Mucosa of stomach (tissue), 1 donor: ENCODE results near the gene MTHFR.
"Not testable (repeated sequence)": the region's sequence is repeated elsewhere in the genome, so short reads cannot be mapped to it uniquely, and the experiment has no call there.

Experiments used
- H3K27me3 ChIP-seq: one replicate; pipeline ENCODE4 v1.7.0; 2013; ENCODE audit warnings: mild to moderate bottlenecking, low read length; ENCODE audit not compliant: control insufficient read depth, insufficient read depth
- H3K36me3 ChIP-seq: one replicate; pipeline ENCODE4 v1.7.0; 2013; ENCODE audit warnings: low read length; ENCODE audit not compliant: control insufficient read depth, insufficient read depth
- H3K4me1 ChIP-seq: one replicate; pipeline ENCODE4 v1.7.0; 2013; ENCODE audit warnings: mild to moderate bottlenecking, low read length; ENCODE audit not compliant: control insufficient read depth, insufficient read depth
- H3K4me3 ChIP-seq: one replicate; pipeline ENCODE4 v1.7.0; 2013; ENCODE audit warnings: low read length
- H3K9ac ChIP-seq: one replicate; pipeline ENCODE4 v1.7.0; 2013; ENCODE audit warnings: mild to moderate bottlenecking, low read length, moderate library complexity
- H3K9me3 ChIP-seq: one replicate; pipeline ENCODE4 v1.7.0; 2013; ENCODE audit warnings: mild to moderate bottlenecking, low read length, moderate library complexity; ENCODE audit not compliant: control insufficient read depth
- donor health status: Pancreatic carcinoma.

Gene MTHFR

GRCh38 chr1:11825131-11825530, 19.4 kb upstream of the MTHFR start:
- Histone ChIP-seq H3K4me1 (no peaks in the 10 kb centered on the region), H3K4me3 (no peak overlapping the region), H3K9ac (no peak overlapping the region), H3K27me3 (no peaks in the 10 kb centered on the region), H3K36me3 (no peaks in the 10 kb centered on the region), H3K9me3 (no peaks in the 10 kb centered on the region)

GRCh38 chr1:11823366-11824137, 17.8 kb upstream of the MTHFR start:
- no peaks in the 10 kb centered on the region for H3K9me3 ChIP-seq
- H3K4me1 ChIP-seq: no peaks in the 10 kb centered on the region
- H3K27me3 ChIP-seq: no peaks in the 10 kb centered on the region
- H3K4me3 ChIP-seq: no peak overlapping the region
- H3K36me3 ChIP-seq: no peaks in the 10 kb centered on the region
- H3K9ac ChIP-seq: no peak overlapping the region

GRCh38 chr1:11822091-11822490, 16.3 kb upstream of the MTHFR start:
- H3K9me3 ChIP-seq: no peaks in the 10 kb centered on the region
- no peaks in the 10 kb centered on the region for H3K4me1 ChIP-seq
- no peaks in the 10 kb centered on the region for H3K27me3 ChIP-seq
- no peak overlapping the region for H3K4me3 ChIP-seq
- no peak overlapping the region for H3K9ac ChIP-seq
- no peaks in the 10 kb centered on the region for H3K36me3 ChIP-seq

- H3K4me3 ChIP-seq: no peak overlapping the region
- H3K9ac ChIP-seq: no peak overlapping the region
- H3K36me3 ChIP-seq: no peaks in the 10 kb centered on the region
- H3K9me3 ChIP-seq: no peaks in the 10 kb centered on the region
- no peaks in the 10 kb centered on the region for H3K4me1 ChIP-seq
- H3K27me3 ChIP-seq: no peaks in the 10 kb centered on the region
Observed at GRCh38 chr1:11817192-11817591, 11.4 kb upstream of the MTHFR start.

- H3K4me1 ChIP-seq: no peaks in the 10 kb centered on the region
- no peak overlapping the region for H3K4me3 ChIP-seq
- no peaks in the 10 kb centered on the region for H3K9me3 ChIP-seq
- no peak overlapping the region for H3K9ac ChIP-seq
- H3K36me3 ChIP-seq: no peaks in the 10 kb centered on the region
- no peaks in the 10 kb centered on the region for H3K27me3 ChIP-seq
Observed at GRCh38 chr1:11813021-11813420, 7.3 kb upstream of the MTHFR start.

- peak overlapping the region; percentile 70 for H3K4me3 ChIP-seq
- H3K4me1 ChIP-seq: peaks cover 43% of the 10 kb centered on the region
- H3K27me3 ChIP-seq: no peaks in the 10 kb centered on the region
- H3K36me3 ChIP-seq: no peaks in the 10 kb centered on the region
- H3K9ac ChIP-seq: peak overlapping the region; percentile 87
- H3K9me3 ChIP-seq: no peaks in the 10 kb centered on the region
Observed at GRCh38 chr1:11807133-11807532, 1.4 kb upstream of the MTHFR start.

GRCh38 chr1:11806307-11806936, 658 bp upstream of the MTHFR start:
- Histone ChIP-seq H3K36me3 (no peaks in the 10 kb centered on the region), H3K27me3 (no peaks in the 10 kb centered on the region), H3K9ac (peak overlapping the region; percentile 87), H3K4me3 (peak overlapping the region; percentile 70), H3K4me1 (peaks cover 45% of the 10 kb centered on the region), H3K9me3 (no peaks in the 10 kb centered on the region)

GRCh38 chr1:11804666-11805421, 920 bp downstream of the MTHFR start:
- peaks cover 45% of the 10 kb centered on the region for H3K4me1 ChIP-seq
- no peaks in the 10 kb centered on the region for H3K9me3 ChIP-seq
- H3K36me3 ChIP-seq: peaks cover 7% of the 10 kb centered on the region
- H3K27me3 ChIP-seq: no peaks in the 10 kb centered on the region
- H3K4me3 ChIP-seq: peak overlapping the region; percentile 90
- peak overlapping the region; percentile 97 for H3K9ac ChIP-seq

GRCh38 chr1:11803924-11804665, 1.7 kb downstream of the MTHFR start:
- H3K9me3 ChIP-seq, H3K27me3 ChIP-seq, H3K36me3 ChIP-seq: not testable (repeated sequence)
- Histone ChIP-seq H3K4me3 (peak overlapping the region; percentile 90), H3K9ac (peak overlapping the region; percentile 97), H3K4me1 (peaks cover 45% of the 10 kb centered on the region)

- peaks cover 45% of the 10 kb centered on the region for H3K4me1 ChIP-seq
- H3K9me3 ChIP-seq: no peaks in the 10 kb centered on the region
- peak overlapping the region; percentile 97 for H3K9ac ChIP-seq
- H3K27me3 ChIP-seq: no peaks in the 10 kb centered on the region
- H3K4me3 ChIP-seq: peak overlapping the region; percentile 64
- peaks cover 13% of the 10 kb centered on the region for H3K36me3 ChIP-seq
Observed at GRCh38 chr1:11802973-11803885, 2.5 kb downstream of the MTHFR start.

GRCh38 chr1:11802616-11802972, 3.2 kb downstream of the MTHFR start:
- no peaks in the 10 kb centered on the region for H3K27me3 ChIP-seq
- H3K9ac ChIP-seq: peak overlapping the region; percentile 97
- peaks cover 44% of the 10 kb centered on the region for H3K4me1 ChIP-seq
- peaks cover 13% of the 10 kb centered on the region for H3K36me3 ChIP-seq
- H3K4me3 ChIP-seq: peak overlapping the region; percentile 64
- no peaks in the 10 kb centered on the region for H3K9me3 ChIP-seq
